GM19438 (cell line): ENCODE results near the gene VSIG10L2.

Experiments used
- ATAC-seq: cut with Tn5 transposase; IDR thresholded peaks from one replicate; pipeline ENCODE4 v1.9.1; 2021; ENCODE audit warnings: low read depth; ENCODE audit not compliant: unreplicated experiment

The VSIG10L2 gene

GRCh38 chr11:125926682-125927081 is 19.2 kb upstream of the VSIG10L2 start:
- ATAC-seq = no peak

- ATAC-seq = no peak
Measured at GRCh38 chr11:125929445-125930075, 16.3 kb upstream of the VSIG10L2 start.

GRCh38 chr11:125930076-125930450 is 15.8 kb upstream of the VSIG10L2 start:
- no peak for ATAC-seq

- no peak for ATAC-seq
Measured at GRCh38 chr11:125931116-125931515, 14.7 kb upstream of the VSIG10L2 start.

GRCh38 chr11:125931668-125932067 is 14.2 kb upstream of the VSIG10L2 start:
- no peak for ATAC-seq

GRCh38 chr11:125932301-125932700 is 13.5 kb upstream of the VSIG10L2 start:
- ATAC-seq = no peak

GRCh38 chr11:125933030-125933813 is 12.6 kb upstream of the VSIG10L2 start:
- no peak for ATAC-seq

GRCh38 chr11:125934473-125934872 is 11.4 kb upstream of the VSIG10L2 start:
- no peak for ATAC-seq

- ATAC-seq = no peak
Measured at GRCh38 chr11:125935056-125935455, 10.8 kb upstream of the VSIG10L2 start.

- no peak for ATAC-seq
Measured at GRCh38 chr11:125935618-125936199, 10.1 kb upstream of the VSIG10L2 start.

- no peak for ATAC-seq
Measured at GRCh38 chr11:125938418-125938817, 7.4 kb upstream of the VSIG10L2 start.

- no peak for ATAC-seq
Measured at GRCh38 chr11:125939081-125939521, 6.7 kb upstream of the VSIG10L2 start.

GRCh38 chr11:125940145-125940544 is 5.7 kb upstream of the VSIG10L2 start:
- no peak for ATAC-seq

GRCh38 chr11:125941267-125941618 is 4.6 kb upstream of the VSIG10L2 start:
- no peak for ATAC-seq

- ATAC-seq = peak; percentile 70
Measured at GRCh38 chr11:125941619-125942611, 3.9 kb upstream of the VSIG10L2 start.

- ATAC-seq = no peak
Measured at GRCh38 chr11:125942771-125943428, 2.9 kb upstream of the VSIG10L2 start.

- ATAC-seq = no peak
Measured at GRCh38 chr11:125943661-125944349, 2.0 kb upstream of the VSIG10L2 start.

GRCh38 chr11:125944350-125945010 is 1.4 kb upstream of the VSIG10L2 start:
- no peak for ATAC-seq
